ENCODE data around the gene DRD4.

DNA sequence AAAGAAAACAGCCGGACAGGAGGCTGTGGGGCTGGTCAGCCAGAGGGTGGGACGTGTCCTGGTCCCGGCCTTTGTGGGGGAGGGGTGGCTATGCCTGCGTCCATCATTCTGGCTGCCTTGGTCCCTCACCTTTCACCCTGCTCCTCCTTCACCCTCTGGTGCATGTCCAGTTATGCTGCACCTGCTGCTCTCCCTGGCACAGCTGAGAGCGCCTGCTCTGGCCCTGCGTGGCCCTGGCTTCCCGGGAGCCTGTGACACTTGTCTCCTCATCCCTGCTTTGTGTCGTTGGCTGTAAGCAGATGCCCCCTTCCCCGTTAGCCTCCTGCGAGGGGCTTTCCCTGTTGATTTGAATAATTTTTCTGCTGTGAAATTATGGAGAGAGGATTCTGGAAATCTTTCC lies 44.2 kb upstream of the DRD4 start:
- no peak for TF ChIP-seq POLR2A (IDR thresholded peaks at IDR 0.05)
- TF ChIP-seq, protein P1, sequence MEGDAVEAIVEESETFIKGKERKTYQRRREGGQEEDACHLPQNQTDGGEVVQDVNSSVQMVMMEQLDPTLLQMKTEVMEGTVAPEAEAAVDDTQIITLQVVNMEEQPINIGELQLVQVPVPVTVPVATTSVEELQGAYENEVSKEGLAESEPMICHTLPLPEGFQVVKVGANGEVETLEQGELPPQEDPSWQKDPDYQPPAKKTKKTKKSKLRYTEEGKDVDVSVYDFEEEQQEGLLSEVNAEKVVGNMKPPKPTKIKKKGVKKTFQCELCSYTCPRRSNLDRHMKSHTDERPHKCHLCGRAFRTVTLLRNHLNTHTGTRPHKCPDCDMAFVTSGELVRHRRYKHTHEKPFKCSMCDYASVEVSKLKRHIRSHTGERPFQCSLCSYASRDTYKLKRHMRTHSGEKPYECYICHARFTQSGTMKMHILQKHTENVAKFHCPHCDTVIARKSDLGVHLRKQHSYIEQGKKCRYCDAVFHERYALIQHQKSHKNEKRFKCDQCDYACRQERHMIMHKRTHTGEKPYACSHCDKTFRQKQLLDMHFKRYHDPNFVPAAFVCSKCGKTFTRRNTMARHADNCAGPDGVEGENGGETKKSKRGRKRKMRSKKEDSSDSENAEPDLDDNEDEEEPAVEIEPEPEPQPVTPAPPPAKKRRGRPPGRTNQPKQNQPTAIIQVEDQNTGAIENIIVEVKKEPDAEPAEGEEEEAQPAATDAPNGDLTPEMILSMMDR (IDR thresholded peaks at IDR 0.05) = no peak
- TF ChIP-seq EP300 (IDR thresholded peaks at IDR 0.05) = no peak
- no peak for TF ChIP-seq POLR2AphosphoS5 (IDR thresholded peaks at IDR 0.05)

Data from sigmoid colon (tissue), 4 donors.